GM19099 (cell line): ENCODE results near the gene MGP.

Experiments used
- POLR2A ChIP-seq: IDR thresholded peaks from 3 replicates; pipeline ENCODE4 v1.6.1; 2011; ENCODE audit warnings: low read depth; ENCODE audit not compliant: insufficient read length; ENCODE audit errors: extremely low read depth

The MGP gene

GRCh38 chr12:14850929-14851663, 34.6 kb downstream of the MGP start:
- TF ChIP-seq POLR2A, result no peak

- TF ChIP-seq POLR2A, result no peak
These were observed 36.0 kb downstream of the MGP start for GRCh38 chr12:14849661-14850060.

GRCh38 chr12:14846876-14847580, 38.6 kb downstream of the MGP start:
- TF ChIP-seq POLR2A, result no peak

GRCh38 chr12:14846042-14846587, 39.5 kb downstream of the MGP start:
- TF ChIP-seq POLR2A, result no peak

- TF ChIP-seq POLR2A, result no peak
These were observed 40.3 kb downstream of the MGP start for GRCh38 chr12:14845350-14845750.

GRCh38 chr12:14844401-14844800, 41.3 kb downstream of the MGP start:
- no peak for TF ChIP-seq POLR2A

- no peak for TF ChIP-seq POLR2A
These were observed 42.2 kb downstream of the MGP start, which contains the start of gene ART4 for GRCh38 chr12:14843425-14843887. ART4 (minus strand) TSS chr12:14843526; CDS start chr12:14843113, 413 bp downstream.

GRCh38 chr12:14842315-14842714, 43.3 kb downstream of the MGP start:
- TF ChIP-seq POLR2A, result no peak

- TF ChIP-seq POLR2A, result no peak
These were observed 43.9 kb downstream of the MGP start for GRCh38 chr12:14841761-14842160.

- TF ChIP-seq POLR2A, result no peak
These were observed 45.0 kb downstream of the MGP start for GRCh38 chr12:14840616-14841015.

- no peak for TF ChIP-seq POLR2A
These were observed 46.4 kb downstream of the MGP start for GRCh38 chr12:14839262-14839661.

- TF ChIP-seq POLR2A, result no peak
These were observed 49.1 kb downstream of the MGP start for GRCh38 chr12:14836336-14837210.

GRCh38 chr12:14834509-14834908, 51.1 kb downstream of the MGP start:
- no peak for TF ChIP-seq POLR2A

GRCh38 chr12:14833952-14834351, 51.7 kb downstream of the MGP start:
- TF ChIP-seq POLR2A, result no peak

- TF ChIP-seq POLR2A, result no peak
These were observed 52.3 kb downstream of the MGP start for GRCh38 chr12:14833336-14833735.
